A549 (cell line): Measurements from ENCODE around the gene CA12. TPM values are rescaled to one million over a fixed set of nuclear protein-coding genes. Genes with fewer than 3 reads are reported as not detected.

Source experiments
- ATAC-seq, 2 experiments: fragments of 200-7000 bp in 1 of 2; fragments of >200 bp in 1 of 2; cut with Nextera tagmentation in 1 of 2; cut with Tn5 transposase in 1 of 2; 3 replicates each; pipeline versions ENCODE4 v1.8.0 to v1.9.1; 2018 to 2020; ENCODE audit warnings: mild to moderate bottlenecking in 1 of 2, moderate library complexity in 1 of 2
- CTCF ChIA-PET: fragments of 300-600 bp; sonication (Branson Sonifier 250); formaldehyde crosslinking; extraction: SDS; loops from one replicate; lab custom pipeline; 2021; ENCODE audit warnings: antibody characterized with exemption, inconsistent platforms; lab: Yijun Ruan, JAX
- POLR2A ChIA-PET: fragments of 350-600 bp; formaldehyde crosslinking; extraction: SDS; loops from one replicate; lab custom pipeline; 2021; ENCODE audit warnings: antibody characterized with exemption, inconsistent platforms; lab: Yijun Ruan, JAX
- DNase-seq, 2 experiments: peaks; one replicate each; pipeline versions ENCODE4 v3.0.0 to v3.0.0-alpha.2; 2011 to 2016; ENCODE audit warnings: low read depth in 1 of 2, low spot score in 1 of 2
- FAIRE-seq: peaks from 2 replicates; lab custom pipeline; 2011; peaks lifted over from hg19 to GRCh38; lab: Jason Lieb, UNC
- H3K27ac ChIP-seq, 2 experiments: fragments of >200 bp; sonication (Bioruptor Twin); formaldehyde crosslinking; 3 replicates each; pipeline ENCODE4 v1.5.1; 2016 to 2017
- H3K4me1 ChIP-seq: fragments of >200 bp; sonication (Bioruptor Twin); formaldehyde crosslinking; 3 replicates; pipeline ENCODE4 v1.6.1; 2016
- H3K4me2 ChIP-seq: fragments of >200 bp; sonication (Bioruptor Twin); formaldehyde crosslinking; 3 replicates; pipeline ENCODE4 v1.6.1; 2016
- H3K4me3 ChIP-seq: fragments of >200 bp; sonication (Bioruptor Twin); formaldehyde crosslinking; 3 replicates; pipeline ENCODE4 v1.5.1; 2016
- H3K9me3 ChIP-seq: fragments of >200 bp; sonication (Bioruptor Twin); formaldehyde crosslinking; 3 replicates; pipeline ENCODE4 v1.6.1; 2016
- BHLHE40 ChIP-seq: IDR thresholded peaks from 2 replicates; pipeline ENCODE4 v1.6.1; 2012; ENCODE audit warnings: low read depth, low read length, inconsistent platforms
- CBX8 ChIP-seq: fragments of 200-600 bp; sonication (generic); IDR thresholded peaks from 2 replicates; pipeline ENCODE4 v1.6.1; 2016
- ELK1 ChIP-seq: fragments of 150-350 bp; IDR thresholded peaks from 2 replicates; pipeline ENCODE4 v1.6.1; 2014; ENCODE audit warnings: low read depth, mild to moderate bottlenecking, low read length
- FOSB ChIP-seq: fragments of 250-450 bp; sonication (Bioruptor Pico); IDR thresholded peaks from 2 replicates; pipeline ENCODE4 v1.5.0; 2020; ENCODE audit warnings: mild to moderate bottlenecking, moderate library complexity
- FOXS1 ChIP-seq: fragments of 250-450 bp; sonication (Bioruptor Pico); IDR thresholded peaks from 2 replicates; pipeline ENCODE4 v1.5.0; 2020; ENCODE audit warnings: mild to moderate bottlenecking, moderate library complexity
- HDAC2 ChIP-seq: fragments of 200-600 bp; sonication (generic); IDR thresholded peaks from 2 replicates; pipeline ENCODE4 v1.6.1; 2016
- KDM5A ChIP-seq: fragments of 200-600 bp; sonication (generic); IDR thresholded peaks from 2 replicates; pipeline ENCODE4 v1.6.1; 2016; ENCODE audit warnings: antibody characterized with exemption, mild to moderate bottlenecking
- MAFK ChIP-seq: fragments of 450-650 bp; IDR thresholded peaks from 2 replicates; pipeline ENCODE4 v1.6.1; 2014; ENCODE audit not compliant: partially characterized antibody
- MYC ChIP-seq: IDR thresholded peaks from 2 replicates; pipeline ENCODE4 v1.6.1; 2012; ENCODE audit warnings: mild to moderate bottlenecking, inconsistent platforms, low read length, improper control_type of control experiment, borderline replicate concordance
- NPAS2 ChIP-seq: fragments of 250-450 bp; sonication (Bioruptor Pico); IDR thresholded peaks from 2 replicates; pipeline ENCODE4 v1.8.0; 2022; ENCODE audit warnings: mild to moderate bottlenecking, moderate library complexity, borderline replicate concordance
- PBX3 ChIP-seq: IDR thresholded peaks from 2 replicates; pipeline ENCODE4 v1.6.1; 2012
- PHF8 ChIP-seq: fragments of 200-600 bp; sonication (generic); IDR thresholded peaks from 2 replicates; pipeline ENCODE4 v1.6.1; 2016; ENCODE audit warnings: low read depth, mild to moderate bottlenecking, antibody characterized with exemption, moderate library complexity, borderline replicate concordance
- POLR2AphosphoS2 ChIP-seq: conservative IDR thresholded peaks from 2 replicates; pipeline ENCODE4 v1.6.1; 2012; ENCODE audit warnings: low read length, improper control_type of control experiment, inconsistent platforms
- RARB ChIP-seq: fragments of 250-450 bp; sonication (Bioruptor Pico); IDR thresholded peaks from 2 replicates; pipeline ENCODE4 v1.8.0; 2021; ENCODE audit warnings: mild to moderate bottlenecking, moderate library complexity
- RFX5 ChIP-seq: fragments of 450-650 bp; IDR thresholded peaks from 2 replicates; pipeline ENCODE4 v1.7.1; 2014; ENCODE audit warnings: antibody characterized with exemption, mild to moderate bottlenecking, moderate library complexity
- TFCP2L1 ChIP-seq: fragments of 250-450 bp; sonication (Bioruptor Pico); IDR thresholded peaks from 2 replicates; pipeline ENCODE4 v1.5.0; 2021; ENCODE audit warnings: mild to moderate bottlenecking
- ZNF302 ChIP-seq: fragments of 250-450 bp; sonication (Bioruptor Pico); IDR thresholded peaks from 2 replicates; pipeline ENCODE4 v1.9.0; 2021; ENCODE audit warnings: inconsistent platforms, mild to moderate bottlenecking, moderate library complexity
- WGBS: methylation state at CpG from one replicate; pipeline ENCODE4 v1.1.6; 2017; ENCODE audit errors: missing lambda C conversion rate; 5-methylcytosine and 5-hydroxymethylcytosine counted together
- polyA plus RNA-seq, 4 experiments: library from polyadenylated mRNA; depleted of rRNA in 3 of 4; stranded (reverse); fragments of >200 nt; fragmentation: RNase III in 1 of 4; extraction: RNeasy Plus Mini Kit Qiagen cat#74134 plus additional on column Dnase treatment in 1 of 4; gene quantifications; 2 replicates in 3 of 4; 3 replicates in 1 of 4; pipeline ENCODE4 v1.2.3, GENCODE V29; 2011 to 2017
- TF ChIP-seq, protein P1 (sequence below): fragments of 250-450 bp; sonication (Bioruptor Pico); IDR thresholded peaks from 2 replicates; pipeline ENCODE4 v1.5.0; 2020; ENCODE audit warnings: low read depth, mild to moderate bottlenecking, moderate library complexity
- TF ChIP-seq, protein P2 (sequence below): IDR thresholded peaks from 2 replicates; pipeline ENCODE4 v1.6.1; 2012; ENCODE audit warnings: low read depth, borderline replicate concordance

CA12 gene
- polyA plus RNA-seq, 2 of the 4 experiments (the other 2 are of a cell fraction) = 129 to 323 TPM

DNA sequence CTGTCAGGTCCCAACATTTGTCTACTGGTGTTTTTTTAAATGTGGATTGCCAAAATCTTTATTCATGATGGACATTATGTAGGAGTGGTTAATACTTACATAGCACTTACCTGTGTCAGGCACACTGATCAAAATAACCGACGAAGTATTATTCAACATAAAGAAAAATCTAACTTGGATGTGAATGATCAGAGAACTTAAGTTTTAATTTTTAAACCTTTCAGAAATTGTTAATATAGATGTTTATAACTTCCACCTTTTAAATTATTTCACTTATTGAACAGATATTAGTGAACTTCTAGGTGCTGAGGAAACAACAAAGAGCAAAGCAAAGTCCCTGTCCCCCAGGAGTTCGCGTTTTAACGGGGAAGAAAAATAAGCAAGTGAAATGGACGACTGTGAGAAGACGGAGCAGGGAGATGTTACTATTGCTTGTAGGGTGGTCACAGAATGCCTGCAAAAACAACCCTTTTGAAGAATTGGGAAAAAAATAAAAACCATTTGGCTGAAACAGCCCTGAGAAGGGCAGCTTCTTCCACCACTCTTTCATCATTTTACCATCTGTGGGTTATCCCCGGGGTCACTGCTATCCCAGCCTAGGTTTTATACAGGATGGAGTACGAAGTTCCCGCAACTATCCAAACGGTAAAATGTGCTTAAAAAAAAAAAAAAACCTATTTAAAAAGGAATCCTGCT, 105.2 kb downstream of the CA12 start:
- peak overlapping the region; percentile 68 for H3K4me2 ChIP-seq
- no peaks in the 10 kb centered on the region; the same call in 2 of the 3 replicates for H3K9me3 ChIP-seq
- peak overlapping the region; percentile 88 to 94 for H3K27ac ChIP-seq
- peak; percentile 15 to 55; a peak in 5 of 6 replicates for ATAC-seq
- H3K4me3 ChIP-seq = peak overlapping the region; percentile 92
- DNase-seq = no peak
- peaks cover 24% of the 10 kb centered on the region for H3K4me1 ChIP-seq
- TF ChIP-seq FOSB (CRISPR knock-in tag) (peak; percentile 58; the same call in 1 of the 2 replicates), CBX8 (no peak), RARB (CRISPR knock-in tag) (no peak), ELK1 (no peak), MYC (no peak), BHLHE40 (no peak)
- TF ChIP-seq, protein P1, sequence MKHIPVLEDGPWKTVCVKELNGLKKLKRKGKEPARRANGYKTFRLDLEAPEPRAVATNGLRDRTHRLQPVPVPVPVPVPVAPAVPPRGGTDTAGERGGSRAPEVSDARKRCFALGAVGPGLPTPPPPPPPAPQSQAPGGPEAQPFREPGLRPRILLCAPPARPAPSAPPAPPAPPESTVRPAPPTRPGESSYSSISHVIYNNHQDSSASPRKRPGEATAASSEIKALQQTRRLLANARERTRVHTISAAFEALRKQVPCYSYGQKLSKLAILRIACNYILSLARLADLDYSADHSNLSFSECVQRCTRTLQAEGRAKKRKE (CRISPR knock-in tag) = no peak
- ChIA-PET CTCF (interaction anchor here (0.7 to 2.4 kb wide), 9 partner anchors 11 to 853 kb away, joined by 3 to 9 read pairs (median 3); partner anchors contain the start of gene RPS27L), POLR2A (interaction anchor here (0.6 to 3.0 kb wide), 17 partner anchors 37 to 1524 kb away, joined by 3 to 24 read pairs (median 4); partner anchors contain the start of genes RAB8B and RPS27L)
- WGBS = 44% methylated on average over 11 of the region's 11 CpGs
- FAIRE-seq = no peak

DNA sequence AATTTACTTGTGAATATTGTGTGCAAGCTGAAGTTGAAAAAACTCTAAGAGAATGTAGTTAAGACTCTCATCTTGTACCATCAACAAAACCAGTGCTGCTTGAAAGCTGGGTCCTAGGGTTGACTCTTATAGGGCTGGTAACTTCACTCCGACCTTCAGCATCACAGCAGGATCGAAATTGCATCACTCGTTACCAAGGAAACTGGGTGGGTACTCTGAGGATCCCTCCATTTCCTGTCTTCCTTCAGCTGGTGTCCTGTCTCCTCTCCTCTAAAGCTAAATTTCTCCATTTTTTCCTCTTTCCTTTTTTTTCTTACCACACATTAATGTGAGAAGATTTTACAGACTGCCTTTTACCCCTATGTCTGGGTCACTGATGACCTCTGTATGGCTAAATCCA, 107.2 kb downstream of the CA12 start:
- H3K4me2 ChIP-seq = peak overlapping the region; percentile 9; the same call in 1 of the 3 replicates
- TF ChIP-seq FOXS1 (no peak), MAFK (no peak), ZNF302 (CRISPR knock-in tag) (no peak), PBX3 (no peak), RFX5 (no peak), KDM5A (no peak), POLR2AphosphoS2 (no peak), HDAC2 (no peak), NPAS2 (no peak), TFCP2L1 (CRISPR knock-in tag) (no peak), PHF8 (no peak)
- TF ChIP-seq, protein P2, sequence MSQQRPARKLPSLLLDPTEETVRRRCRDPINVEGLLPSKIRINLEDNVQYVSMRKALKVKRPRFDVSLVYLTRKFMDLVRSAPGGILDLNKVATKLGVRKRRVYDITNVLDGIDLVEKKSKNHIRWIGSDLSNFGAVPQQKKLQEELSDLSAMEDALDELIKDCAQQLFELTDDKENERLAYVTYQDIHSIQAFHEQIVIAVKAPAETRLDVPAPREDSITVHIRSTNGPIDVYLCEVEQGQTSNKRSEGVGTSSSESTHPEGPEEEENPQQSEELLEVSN = no peak
- DNase-seq = peak in 1 of 2 experiments; percentile 52
- H3K9me3 ChIP-seq = no peaks in the 10 kb centered on the region; the same call in 2 of the 3 replicates
- H3K4me3 ChIP-seq = no peak overlapping the region
- WGBS = 90% methylated on average over 3 of the region's 3 CpGs
- FAIRE-seq = no peak
- peaks cover 24% of the 10 kb centered on the region for H3K4me1 ChIP-seq
- no peak for ATAC-seq
- peak overlapping the region in 1 of 2 experiments; percentile 4; a peak in 1 of 6 replicates for H3K27ac ChIP-seq
- POLR2A ChIA-PET = no interaction called here
- CTCF ChIA-PET = interaction anchor here (0.8 to 1.6 kb wide), 7 partner anchors 9 to 227 kb away, joined by 3 to 4 read pairs (median 3); no protein-coding TSS in a partner anchor

Other genes starting within 250 kb of the CA12 start
- 742 and 748 TPM in 2 replicates for gene RPS27L, start 224.4 kb downstream of the CA12 start, polyA plus RNA-seq (2011; rRNA removed)
- 609 to 664 TPM (median 641 TPM) in 3 replicates for gene RPS27L, start 224.4 kb downstream of the CA12 start, polyA plus RNA-seq (2017; fragmentation: RNase III; extraction: RNeasy Plus Mini Kit Qiagen cat#74134 plus additional on column Dnase treatment)
- 28.8 and 41.4 TPM in 2 replicates for gene RAB8B, start 192.2 kb downstream of the CA12 start, polyA plus RNA-seq (2011; rRNA removed)
- 19.5 to 22.2 TPM (median 21.5 TPM) in 3 replicates for gene RAB8B, start 192.2 kb downstream of the CA12 start, polyA plus RNA-seq (2017; fragmentation: RNase III; extraction: RNeasy Plus Mini Kit Qiagen cat#74134 plus additional on column Dnase treatment)
- 25.3 and 28.5 TPM in 2 replicates for gene APH1B, start 104.2 kb downstream of the CA12 start, polyA plus RNA-seq (2011; rRNA removed)
- 14.0 to 19.8 TPM (median 16.4 TPM) in 3 replicates for gene APH1B, start 104.2 kb downstream of the CA12 start, polyA plus RNA-seq (2017; fragmentation: RNase III; extraction: RNeasy Plus Mini Kit Qiagen cat#74134 plus additional on column Dnase treatment)
- gene USP3, start 122.7 kb upstream of the CA12 start, polyA plus RNA-seq (2011; rRNA removed) = 97.4 and 99.1 TPM in 2 replicates
- 41.8 to 43.2 TPM (median 42.8 TPM) in 3 replicates for gene USP3, start 122.7 kb upstream of the CA12 start, polyA plus RNA-seq (2017; fragmentation: RNase III; extraction: RNeasy Plus Mini Kit Qiagen cat#74134 plus additional on column Dnase treatment)
- 0.09 and 0.18 TPM in 2 replicates for gene FBXL22, start 215.5 kb upstream of the CA12 start, polyA plus RNA-seq (2011; rRNA removed)
- 0.13 to 0.23 TPM (median 0.18 TPM) in 3 replicates for gene FBXL22, start 215.5 kb upstream of the CA12 start, polyA plus RNA-seq (2017; fragmentation: RNase III; extraction: RNeasy Plus Mini Kit Qiagen cat#74134 plus additional on column Dnase treatment)